ENCODE results near the gene GYPA.
"Not testable (repeated sequence)": the region's sequence is repeated elsewhere in the genome, so short reads cannot be mapped to it uniquely, and the experiment has no call there.

Gene GYPA

DNA sequence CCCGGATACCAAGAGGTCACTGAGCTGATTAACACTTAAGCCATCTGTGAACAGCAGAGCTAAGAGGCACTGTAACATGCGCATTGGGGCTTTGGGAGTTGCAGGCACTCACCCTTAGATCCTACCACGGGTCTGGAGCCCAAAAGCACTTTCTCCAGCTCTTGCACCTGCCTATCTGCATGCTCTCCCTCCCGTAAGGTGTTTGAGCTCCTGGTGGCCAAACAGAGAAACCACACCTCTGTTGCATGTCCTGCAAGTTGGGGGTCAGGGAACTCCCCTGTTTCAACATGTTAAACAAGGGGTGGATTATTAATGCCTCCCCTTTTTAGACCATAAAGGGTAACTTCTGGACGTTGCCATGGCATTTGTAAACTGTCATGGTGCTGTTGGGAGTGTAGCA is 49.8 kb downstream of the GYPA start:
- Histone ChIP-seq H3K9me3 (ENCODE audit: insufficient read depth, low read depth, low read length) (no peaks in the 10 kb centered on the region), H3K79me2 (ENCODE audit: insufficient read depth, low read length) (no peaks in the 10 kb centered on the region), H3K9me2 (replicated peaks; ENCODE audit: low read depth, low read length) (no peaks in the 10 kb centered on the region), H3K27me3 (ENCODE audit: insufficient read depth, low read length, poor library complexity, severe bottlenecking) (no peaks in the 10 kb centered on the region), H3K36me3 (ENCODE audit: insufficient read depth, low read length) (no peaks in the 10 kb centered on the region), H3K4me3 (ENCODE audit: low read length, poor library complexity, severe bottlenecking) (no peak overlapping the region), H3K9ac (ENCODE audit: low read depth, low read length, poor library complexity, severe bottlenecking) (no peak overlapping the region), H2AFZ (ENCODE audit: low read length) (no peak overlapping the region), H3K4me2 (ENCODE audit: low read depth, low read length, poor library complexity, severe bottlenecking) (no peak overlapping the region), H3F3A (ENCODE audit: low read depth) (no peaks in the 10 kb centered on the region), H4K20me1 (ENCODE audit: insufficient read depth, low read length, poor library complexity, severe bottlenecking) (no peaks in the 10 kb centered on the region), H3K4me1 (ENCODE audit: insufficient read depth, low read length, poor library complexity, severe bottlenecking) (no peaks in the 10 kb centered on the region)
- TF ChIP-seq, protein P1, sequence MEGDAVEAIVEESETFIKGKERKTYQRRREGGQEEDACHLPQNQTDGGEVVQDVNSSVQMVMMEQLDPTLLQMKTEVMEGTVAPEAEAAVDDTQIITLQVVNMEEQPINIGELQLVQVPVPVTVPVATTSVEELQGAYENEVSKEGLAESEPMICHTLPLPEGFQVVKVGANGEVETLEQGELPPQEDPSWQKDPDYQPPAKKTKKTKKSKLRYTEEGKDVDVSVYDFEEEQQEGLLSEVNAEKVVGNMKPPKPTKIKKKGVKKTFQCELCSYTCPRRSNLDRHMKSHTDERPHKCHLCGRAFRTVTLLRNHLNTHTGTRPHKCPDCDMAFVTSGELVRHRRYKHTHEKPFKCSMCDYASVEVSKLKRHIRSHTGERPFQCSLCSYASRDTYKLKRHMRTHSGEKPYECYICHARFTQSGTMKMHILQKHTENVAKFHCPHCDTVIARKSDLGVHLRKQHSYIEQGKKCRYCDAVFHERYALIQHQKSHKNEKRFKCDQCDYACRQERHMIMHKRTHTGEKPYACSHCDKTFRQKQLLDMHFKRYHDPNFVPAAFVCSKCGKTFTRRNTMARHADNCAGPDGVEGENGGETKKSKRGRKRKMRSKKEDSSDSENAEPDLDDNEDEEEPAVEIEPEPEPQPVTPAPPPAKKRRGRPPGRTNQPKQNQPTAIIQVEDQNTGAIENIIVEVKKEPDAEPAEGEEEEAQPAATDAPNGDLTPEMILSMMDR (conservative IDR thresholded peaks at IDR 0.05; ENCODE audit: low read length), result no peak; the same call in 1 of the 2 replicates
- no peak for TF ChIP-seq EZH2phosphoT487 (IDR thresholded peaks at IDR 0.05; ENCODE audit: borderline replicate concordance)

- not testable (repeated sequence) for H3K9me2 ChIP-seq (replicated peaks; ENCODE audit: low read depth, low read length); H3K9me3 ChIP-seq (ENCODE audit: insufficient read depth, low read depth, low read length); H3K27me3 ChIP-seq (ENCODE audit: insufficient read depth, low read length, poor library complexity, severe bottlenecking); H3K36me3 ChIP-seq (ENCODE audit: insufficient read depth, low read length); H3K79me2 ChIP-seq (ENCODE audit: insufficient read depth, low read length); H3K9ac ChIP-seq (ENCODE audit: low read depth, low read length, poor library complexity, severe bottlenecking); H4K20me1 ChIP-seq (ENCODE audit: insufficient read depth, low read length, poor library complexity, severe bottlenecking); H2AFZ ChIP-seq (ENCODE audit: low read length); H3K4me3 ChIP-seq (ENCODE audit: low read length, poor library complexity, severe bottlenecking); H3K4me2 ChIP-seq (ENCODE audit: low read depth, low read length, poor library complexity, severe bottlenecking); H3F3A ChIP-seq (ENCODE audit: low read depth)
- H3K4me1 ChIP-seq (ENCODE audit: insufficient read depth, low read length, poor library complexity, severe bottlenecking), result peaks cover 19% of the 10 kb centered on the region
Observed at GRCh38 chr4:144082053-144082452, 58.5 kb downstream of the GYPA start.

DNA sequence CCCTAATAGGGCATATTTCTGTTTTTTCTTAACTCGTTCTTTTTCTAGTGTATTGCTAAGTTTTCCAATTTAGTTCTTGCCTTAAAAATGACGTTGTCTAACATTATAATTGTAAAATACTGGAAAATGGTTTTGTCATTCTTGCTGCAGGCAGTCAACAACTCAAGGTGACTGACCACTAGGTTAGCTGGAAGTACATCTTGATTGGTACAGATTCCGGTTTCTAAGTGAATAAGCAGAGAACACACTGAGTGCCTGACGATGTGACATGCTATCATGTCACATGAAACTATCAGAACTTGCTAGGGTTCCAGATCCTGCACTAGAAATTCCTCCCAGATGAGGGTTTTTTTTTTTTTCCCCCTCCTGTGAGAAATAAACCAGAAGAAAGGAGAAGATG is 60.4 kb downstream of the GYPA start:
- not testable (repeated sequence) for H3K9me3 ChIP-seq (ENCODE audit: insufficient read depth, low read depth, low read length); H3K4me3 ChIP-seq (ENCODE audit: low read length, poor library complexity, severe bottlenecking); H3K9me2 ChIP-seq (replicated peaks; ENCODE audit: low read depth, low read length); H3K4me2 ChIP-seq (ENCODE audit: low read depth, low read length, poor library complexity, severe bottlenecking); H4K20me1 ChIP-seq (ENCODE audit: insufficient read depth, low read length, poor library complexity, severe bottlenecking); H3K9ac ChIP-seq (ENCODE audit: low read depth, low read length, poor library complexity, severe bottlenecking); H3K27me3 ChIP-seq (ENCODE audit: insufficient read depth, low read length, poor library complexity, severe bottlenecking); H3K79me2 ChIP-seq (ENCODE audit: insufficient read depth, low read length); H2AFZ ChIP-seq (ENCODE audit: low read length); H3K36me3 ChIP-seq (ENCODE audit: insufficient read depth, low read length); H3F3A ChIP-seq (ENCODE audit: low read depth)
- peaks cover 19% of the 10 kb centered on the region for H3K4me1 ChIP-seq (ENCODE audit: insufficient read depth, low read length, poor library complexity, severe bottlenecking)

- H3F3A ChIP-seq (ENCODE audit: low read depth); H3K79me2 ChIP-seq (ENCODE audit: insufficient read depth, low read length); H3K9me3 ChIP-seq (ENCODE audit: insufficient read depth, low read depth, low read length); H2AFZ ChIP-seq (ENCODE audit: low read length); H3K27me3 ChIP-seq (ENCODE audit: insufficient read depth, low read length, poor library complexity, severe bottlenecking); H3K36me3 ChIP-seq (ENCODE audit: insufficient read depth, low read length); H3K9me2 ChIP-seq (replicated peaks; ENCODE audit: low read depth, low read length); H3K9ac ChIP-seq (ENCODE audit: low read depth, low read length, poor library complexity, severe bottlenecking); H4K20me1 ChIP-seq (ENCODE audit: insufficient read depth, low read length, poor library complexity, severe bottlenecking): not testable (repeated sequence)
- peak overlapping the region; percentile 29 for H3K4me3 ChIP-seq (ENCODE audit: low read length, poor library complexity, severe bottlenecking)
- H3K4me1 ChIP-seq (ENCODE audit: insufficient read depth, low read length, poor library complexity, severe bottlenecking), result peaks cover 19% of the 10 kb centered on the region
- peak overlapping the region; percentile 63 for H3K4me2 ChIP-seq (ENCODE audit: low read depth, low read length, poor library complexity, severe bottlenecking)
Observed at GRCh38 chr4:144078746-144079145, 61.8 kb downstream of the GYPA start.

GRCh38 chr4:144061556-144061955 is 79.0 kb downstream of the GYPA start:
- H2AFZ ChIP-seq (ENCODE audit: low read length); H4K20me1 ChIP-seq (ENCODE audit: insufficient read depth, low read length, poor library complexity, severe bottlenecking); H3F3A ChIP-seq (ENCODE audit: low read depth); H3K27me3 ChIP-seq (ENCODE audit: insufficient read depth, low read length, poor library complexity, severe bottlenecking); H3K9ac ChIP-seq (ENCODE audit: low read depth, low read length, poor library complexity, severe bottlenecking); H3K4me2 ChIP-seq (ENCODE audit: low read depth, low read length, poor library complexity, severe bottlenecking); H3K9me2 ChIP-seq (replicated peaks; ENCODE audit: low read depth, low read length); H3K79me2 ChIP-seq (ENCODE audit: insufficient read depth, low read length); H3K36me3 ChIP-seq (ENCODE audit: insufficient read depth, low read length); H3K4me3 ChIP-seq (ENCODE audit: low read length, poor library complexity, severe bottlenecking); H3K9me3 ChIP-seq (ENCODE audit: insufficient read depth, low read depth, low read length); H3K4me1 ChIP-seq (ENCODE audit: insufficient read depth, low read length, poor library complexity, severe bottlenecking): not testable (repeated sequence)

GRCh38 chr4:144060234-144060859 is 80.2 kb downstream of the GYPA start:
- not testable (repeated sequence) for H4K20me1 ChIP-seq (ENCODE audit: insufficient read depth, low read length, poor library complexity, severe bottlenecking); H2AFZ ChIP-seq (ENCODE audit: low read length); H3K79me2 ChIP-seq (ENCODE audit: insufficient read depth, low read length); H3K9ac ChIP-seq (ENCODE audit: low read depth, low read length, poor library complexity, severe bottlenecking); H3K36me3 ChIP-seq (ENCODE audit: insufficient read depth, low read length); H3F3A ChIP-seq (ENCODE audit: low read depth); H3K9me2 ChIP-seq (replicated peaks; ENCODE audit: low read depth, low read length); H3K4me3 ChIP-seq (ENCODE audit: low read length, poor library complexity, severe bottlenecking); H3K9me3 ChIP-seq (ENCODE audit: insufficient read depth, low read depth, low read length); H3K27me3 ChIP-seq (ENCODE audit: insufficient read depth, low read length, poor library complexity, severe bottlenecking); H3K4me2 ChIP-seq (ENCODE audit: low read depth, low read length, poor library complexity, severe bottlenecking); H3K4me1 ChIP-seq (ENCODE audit: insufficient read depth, low read length, poor library complexity, severe bottlenecking)

Measured in Loucy (cell line).